Inflammatory macrophage (primary cell): ENCODE data around the gene BIK.

ENCODE experiments used
- DNase-seq, 2 donors: peaks; one replicate each; pipeline ENCODE4 v3.0.0-alpha.2; 2020 to 2022

Gene BIK

GRCh38 chr22:43162412-43163150 lies 52.0 kb downstream of the BIK start:
- DNase-seq: no peak

- DNase-seq: no peak
Observed at GRCh38 chr22:43163241-43163795, 52.8 kb downstream of the BIK start.

DNA sequence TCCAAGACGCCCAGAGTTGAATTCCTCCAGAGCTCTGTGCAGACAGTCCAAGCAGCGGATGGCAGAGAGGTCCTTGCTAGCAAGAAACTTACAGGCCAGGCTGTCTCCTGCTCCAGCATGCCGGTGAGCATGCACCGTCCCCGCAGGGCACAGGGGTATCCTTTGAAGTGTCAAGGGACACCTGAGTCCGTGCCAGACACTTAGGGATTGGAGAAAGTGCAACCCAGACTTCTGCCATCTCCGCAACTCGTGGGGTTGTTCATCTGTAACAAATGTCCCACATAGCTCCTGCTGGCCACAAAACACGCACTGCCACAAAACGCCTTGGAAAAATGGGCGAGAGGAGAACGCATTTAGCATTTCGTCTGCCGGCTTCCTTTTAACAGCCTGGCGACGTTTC lies 54.1 kb downstream of the BIK start:
- no peak for DNase-seq

DNA sequence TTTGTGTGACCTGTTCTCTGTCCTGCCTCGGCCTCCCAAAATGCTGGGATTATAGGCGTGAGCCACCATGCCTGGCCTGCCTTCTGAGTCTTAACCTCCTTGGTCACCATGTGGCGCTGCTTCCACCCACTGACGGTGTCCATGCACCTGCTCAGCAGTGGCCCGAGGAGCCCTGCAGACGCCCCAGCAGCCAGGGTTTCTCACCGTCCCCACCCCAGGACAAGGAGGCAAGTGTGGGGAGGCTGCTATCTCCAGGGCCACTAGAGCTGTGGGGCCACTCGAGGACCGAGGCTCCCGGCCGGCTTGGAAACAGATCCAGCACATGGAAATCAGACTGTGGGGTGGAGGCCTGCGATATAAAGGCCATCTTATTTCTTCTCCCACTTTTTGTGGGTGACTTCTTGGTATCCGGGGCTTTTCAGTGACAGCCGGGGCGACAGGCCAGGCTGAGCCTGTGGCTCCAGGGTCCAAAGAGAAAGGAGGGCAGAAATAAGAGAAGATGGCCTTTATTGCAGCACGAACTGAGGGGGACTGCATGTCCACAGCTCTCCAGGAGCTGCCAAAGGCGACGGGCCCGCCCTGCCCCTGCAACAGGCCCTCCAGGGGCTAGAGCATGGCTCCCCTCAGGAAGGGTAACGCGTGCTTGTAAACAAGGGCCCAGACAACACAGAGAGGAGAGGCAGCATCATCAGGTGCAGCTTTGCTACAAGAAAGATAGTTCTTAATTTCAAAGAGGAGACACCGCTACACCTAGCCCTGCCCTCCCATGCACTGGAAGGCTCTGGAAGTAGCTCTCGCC lies 55.8 kb downstream of the BIK start:
- no peak for DNase-seq

DNA sequence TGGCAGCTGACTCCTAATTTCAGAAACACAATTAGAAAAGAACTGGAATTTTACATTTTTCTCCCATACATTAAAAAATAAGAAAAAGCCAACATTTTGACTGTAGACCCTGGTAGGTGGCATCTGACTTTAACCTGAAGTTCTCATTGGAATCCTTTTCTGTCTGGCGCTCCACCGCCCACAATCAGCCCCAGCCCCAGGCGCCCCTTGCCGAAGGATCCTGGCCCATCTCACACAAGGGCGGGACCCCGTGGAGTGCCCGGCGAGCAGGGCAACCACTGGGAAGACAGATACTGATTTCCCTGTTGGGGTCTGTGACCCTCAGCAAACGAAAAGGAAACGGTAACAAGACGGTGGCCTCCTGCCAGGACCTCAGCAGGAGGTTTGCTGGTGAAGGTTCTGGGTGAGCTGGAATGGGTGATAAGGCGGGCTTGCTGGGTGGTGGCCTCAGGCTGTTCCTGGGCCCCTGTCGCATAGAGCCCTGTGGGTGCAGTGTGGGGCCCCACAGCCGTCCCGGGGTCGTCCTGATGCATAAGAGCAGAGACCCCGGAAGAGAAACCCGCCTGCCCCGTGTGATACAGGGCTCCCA lies 56.5 kb downstream of the BIK start:
- no peak for DNase-seq

DNA sequence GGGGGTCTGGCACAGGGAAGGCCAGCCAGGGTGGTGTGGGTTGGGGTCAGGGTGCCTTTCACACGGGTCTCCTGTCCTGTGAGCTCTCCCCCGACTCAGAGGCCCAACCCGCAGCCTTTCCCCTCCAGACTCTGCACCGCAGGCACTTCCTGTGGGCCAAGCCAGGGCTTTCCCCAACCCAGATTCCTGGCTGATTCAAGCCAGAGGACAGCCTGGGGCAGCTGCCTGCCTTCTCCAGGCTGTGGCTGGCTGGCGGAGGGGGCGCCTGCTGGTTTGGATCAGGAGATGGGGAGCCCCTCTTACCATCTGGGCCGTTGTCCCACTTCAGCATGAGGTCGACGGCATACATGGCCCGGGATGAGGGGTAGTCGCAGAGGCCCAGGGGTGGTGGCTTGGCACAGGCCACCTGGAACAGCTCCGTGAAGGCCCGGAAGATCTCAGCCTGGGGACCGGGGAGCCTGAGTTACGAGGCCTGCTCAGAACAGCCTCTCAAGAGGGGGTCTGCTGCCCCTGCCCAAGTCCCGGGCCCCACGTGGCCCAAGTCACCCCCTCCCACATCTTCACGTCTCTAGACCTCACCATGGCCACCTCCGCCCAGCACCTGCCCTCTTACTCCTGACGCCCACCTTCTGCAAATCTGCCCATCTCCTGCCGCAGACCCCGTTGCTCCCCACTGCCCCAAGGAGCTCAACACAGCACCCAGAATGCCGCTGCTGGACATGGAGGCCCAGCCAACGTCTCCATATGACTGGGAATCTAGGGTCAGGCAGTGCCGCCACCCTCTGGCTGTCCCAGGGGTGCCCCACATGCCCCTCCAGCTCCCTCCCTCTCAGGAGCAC lies 58.1 kb downstream of the BIK start:
- DNase-seq: no peak

GRCh38 chr22:43169310-43170130 lies 59.0 kb downstream of the BIK start:
- DNase-seq: no peak

DNA sequence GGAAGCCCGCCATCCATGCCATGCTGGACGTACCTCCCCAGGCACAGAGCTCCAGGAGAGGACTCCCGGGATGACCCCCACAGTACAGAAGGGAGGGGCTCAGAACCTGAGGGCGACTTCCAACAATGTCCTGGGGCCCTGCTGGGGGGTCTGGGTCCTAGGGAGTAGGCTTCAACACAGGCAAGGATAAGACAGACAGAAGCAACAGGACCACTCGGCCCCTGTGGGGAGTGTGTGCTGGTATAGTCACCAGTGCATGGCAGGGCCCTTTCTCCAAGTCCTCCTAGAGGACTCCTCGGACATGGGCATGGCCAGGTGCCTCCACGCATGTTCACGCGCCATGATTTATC lies 59.6 kb downstream of the BIK start:
- DNase-seq: no peak

GRCh38 chr22:43171019-43171491 lies 60.5 kb downstream of the BIK start:
- DNase-seq: no peak

- DNase-seq: no peak
Observed at GRCh38 chr22:43171607-43172006, 61.1 kb downstream of the BIK start.

DNA sequence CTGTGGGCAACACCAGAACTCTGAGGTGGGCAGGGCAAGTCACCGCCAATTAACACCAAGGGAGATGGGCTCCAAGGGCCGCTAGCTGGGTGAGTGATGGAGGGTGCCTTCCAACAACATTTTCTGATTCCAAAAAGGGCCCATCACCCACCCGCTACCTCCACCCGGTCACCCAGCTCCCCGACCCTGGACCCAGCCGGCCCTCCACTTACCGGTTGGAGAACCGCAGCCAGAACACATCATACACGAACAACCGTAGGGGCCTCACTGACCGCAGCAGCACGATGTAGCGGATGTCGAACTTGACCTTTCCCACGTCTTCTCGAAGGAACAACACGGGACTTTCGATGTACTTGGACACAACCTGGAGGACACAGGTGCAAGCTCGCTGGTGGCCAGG lies 61.6 kb downstream of the BIK start:
- no peak for DNase-seq

- DNase-seq: no peak
Observed at GRCh38 chr22:43173566-43173965, 63.0 kb downstream of the BIK start.

GRCh38 chr22:43173976-43174720 lies 63.6 kb downstream of the BIK start:
- no peak for DNase-seq

GRCh38 chr22:43174941-43175531 lies 64.5 kb downstream of the BIK start:
- no peak for DNase-seq

GRCh38 chr22:43176090-43176489 lies 65.5 kb downstream of the BIK start:
- DNase-seq: no peak

DNA sequence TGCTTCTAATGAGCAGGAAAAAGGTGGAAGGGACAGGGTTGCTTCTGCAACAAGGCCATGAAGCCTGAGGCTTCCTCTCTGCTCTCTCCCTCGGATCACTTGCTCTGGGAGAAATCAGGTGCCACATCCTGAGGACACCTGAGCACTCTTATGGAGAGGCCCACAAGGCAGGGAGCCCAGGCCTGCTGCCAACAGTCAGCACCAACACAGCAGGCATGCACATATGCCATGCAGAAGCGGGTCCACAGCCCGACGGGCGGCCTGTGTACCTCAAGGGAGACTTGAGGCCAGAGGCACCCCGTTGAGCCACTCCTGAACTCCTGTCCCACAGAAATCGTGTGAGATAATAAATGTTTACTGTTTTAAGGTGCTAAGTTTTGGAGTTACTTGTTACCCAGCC lies 66.9 kb downstream of the BIK start:
- DNase-seq: no peak
